UCSD-AML1 (cell line): ENCODE measurements around the gene DLGAP4.

Source experiments
- DNase-seq: peaks from one replicate; lab custom pipeline; 2025; ENCODE audit not compliant: unreplicated experiment; lab: John Stamatoyannopoulos, UW

The DLGAP4 gene

GRCh38 chr20:36305602-36306551 is at the start of gene DLGAP4:
Gene DLGAP4 (plus strand): TSS chr20:36306339. CDS start chr20:36431718, 125,379 bp downstream.
- no peak for DNase-seq

GRCh38 chr20:36259177-36260061 is 46.7 kb upstream of the DLGAP4 start:
- DNase-seq: no peak

- no peak for DNase-seq
These were observed 45.8 kb upstream of the DLGAP4 start for GRCh38 chr20:36260316-36260715.

GRCh38 chr20:36261389-36262105 is 44.6 kb upstream of the DLGAP4 start:
- DNase-seq: no peak

GRCh38 chr20:36262440-36262839 is 43.7 kb upstream of the DLGAP4 start:
- no peak for DNase-seq

GRCh38 chr20:36264426-36265246 is 41.5 kb upstream of the DLGAP4 start:
- DNase-seq: no peak

- DNase-seq: no peak
These were observed 40.0 kb upstream of the DLGAP4 start for GRCh38 chr20:36266189-36266588.

GRCh38 chr20:36267605-36268381 is 38.3 kb upstream of the DLGAP4 start:
- DNase-seq: no peak

GRCh38 chr20:36268440-36269342 is 37.4 kb upstream of the DLGAP4 start:
- DNase-seq: no peak

- DNase-seq: no peak
These were observed 36.6 kb upstream of the DLGAP4 start for GRCh38 chr20:36269507-36269906.

- peak; percentile 80 for DNase-seq
These were observed 35.1 kb upstream of the DLGAP4 start for GRCh38 chr20:36270744-36271638.

- no peak for DNase-seq
These were observed 34.2 kb upstream of the DLGAP4 start for GRCh38 chr20:36271639-36272546.

GRCh38 chr20:36272547-36273220 is 33.5 kb upstream of the DLGAP4 start:
- no peak for DNase-seq

- no peak for DNase-seq
These were observed 32.5 kb upstream of the DLGAP4 start for GRCh38 chr20:36273414-36274180.
